NCI-H1105 (cell line): ENCODE measurements around the gene TAF9.
"Not testable (repeated sequence)": the region's sequence is repeated elsewhere in the genome, so short reads cannot be mapped to it uniquely, and the experiment has no call there.

Experiments
- DNase-seq: peaks from one replicate; lab custom pipeline; 2025; lab: John Stamatoyannopoulos, UW

The TAF9 gene

GRCh38 chr5:69335341-69335935, 33.9 kb downstream of the TAF9 start:
- DNase-seq: no peak

GRCh38 chr5:69334793-69335268, 34.5 kb downstream of the TAF9 start:
- DNase-seq: peak; percentile 18

- DNase-seq: not testable (repeated sequence)
Observed at GRCh38 chr5:69333668-69334315, 35.5 kb downstream of the TAF9 start.

- no peak for DNase-seq
Observed at GRCh38 chr5:69331528-69332445, 37.5 kb downstream of the TAF9 start.

GRCh38 chr5:69329905-69330489, 39.3 kb downstream of the TAF9 start:
- DNase-seq: no peak

GRCh38 chr5:69326365-69326764, 43.0 kb downstream of the TAF9 start:
- no peak for DNase-seq

GRCh38 chr5:69317391-69317790, 51.9 kb downstream of the TAF9 start:
- no peak for DNase-seq

GRCh38 chr5:69315972-69316371, 53.3 kb downstream of the TAF9 start:
- DNase-seq: no peak
